Spleen (tissue), 11 donors: Measurements from ENCODE around the gene TMTC2. TPM values are rescaled to one million over a fixed set of nuclear protein-coding genes. Genes with fewer than 3 reads are reported as not detected.

Experiments
- DNase-seq: peaks from one replicate; pipeline ENCODE4 v3.0.0-alpha.2; 2020
- H3K27ac ChIP-seq, 8 donors: fragments of 200-600 bp; sonication (generic) in 7 of 8; 1 replicate in 4 of 8; 2 replicates in 4 of 8; pipeline versions ENCODE4 v1.5.0 to v1.8.0; 2016 to 2021; ENCODE audit warnings: inconsistent platforms in 4 of 8, mild to moderate bottlenecking in 4 of 8, moderate library complexity in 1 of 8
- H3K27me3 ChIP-seq, 7 donors: fragments of 200-600 bp; sonication (generic) in 6 of 7; replicated peaks in 1 of 7; 1 replicate in 4 of 7; 2 replicates in 3 of 7; pipeline versions ENCODE4 v1.5.0 to v1.8.0; 2016 to 2021; ENCODE audit warnings: inconsistent platforms in 3 of 7, mild to moderate bottlenecking in 1 of 7
- H3K36me3 ChIP-seq, 6 donors: fragments of 200-600 bp; sonication (generic) in 5 of 6; 1 replicate in 4 of 6; 2 replicates in 2 of 6; pipeline versions ENCODE4 v1.5.0 to v1.8.0; 2016 to 2021; ENCODE audit warnings: inconsistent platforms in 2 of 6
- H3K4me1 ChIP-seq, 6 donors: fragments of 200-600 bp; sonication (generic) in 5 of 6; 1 replicate in 3 of 6; 2 replicates in 3 of 6; pipeline versions ENCODE4 v1.5.0 to v1.8.0; 2016 to 2021; ENCODE audit warnings: inconsistent platforms in 3 of 6
- H3K4me3 ChIP-seq, 8 donors: fragments of 200-600 bp; sonication (generic) in 7 of 8; 1 replicate in 4 of 8; 2 replicates in 4 of 8; pipeline versions ENCODE4 v1.5.0 to v1.8.0; 2016 to 2021; ENCODE audit warnings: inconsistent platforms in 4 of 8, mild to moderate bottlenecking in 4 of 8, moderate library complexity in 2 of 8
- H3K9me3 ChIP-seq, 8 donors: fragments of 200-600 bp; sonication (generic) in 7 of 8; 1 replicate in 4 of 8; 2 replicates in 4 of 8; pipeline versions ENCODE4 v1.5.0 to v1.8.0; 2016 to 2021; ENCODE audit warnings: inconsistent platforms in 4 of 8
- POLR2A ChIP-seq, 3 donors: fragments of 450-650 bp; IDR thresholded peaks; one replicate each; pipeline ENCODE4 v1.5.1; 2017; ENCODE audit warnings: antibody characterized with exemption in 3 of 3, mild to moderate bottlenecking in 1 of 3
- POLR2AphosphoS5 ChIP-seq, 3 donors: sonication (generic); formaldehyde crosslinking; IDR thresholded peaks; one replicate each; pipeline ENCODE4 v1.5.1; 2017; ENCODE audit warnings: antibody characterized with exemption in 3 of 3
- WGBS, 5 donors: extraction: QIAGEN DNeasy Blood & Tissue Kit in 3 of 5; methylation state at CpG; one replicate each; pipeline versions ENCODE4 v1.1.5 to v1.1.7; 2013 to 2018; 5-methylcytosine and 5-hydroxymethylcytosine counted together
- intact Hi-C: fragments of 100-400 bp; cut with DNase I; formaldehyde crosslinking; loops from one replicate; pipeline ENCODE4 v1.15.0; 2023; ENCODE audit warnings: low total_unique reads
- polyA plus RNA-seq, 3 donors: library from polyadenylated mRNA; stranded (reverse); fragments of 200-250 nt; gene quantifications; one replicate each; pipeline ENCODE4 v1.2.1, GENCODE V29; 2013
- total RNA-seq, 7 donors: library from RNA; depleted of rRNA in 3 of 7; stranded (reverse); fragments of >200 nt in 3 of 7; fragmentation: NEBNext Ultra II Directional in 4 of 7; extraction: Animal tissue kit (Norgen Biotek cat#: 25700) in 4 of 7; gene quantifications; one replicate each; pipeline versions ENCODE4 v1.1.0 to v1.2.1, GENCODE V29; 2016 to 2021
- TF ChIP-seq, protein P1 (sequence below), 11 experiments: fragments of 200-600 bp in 7 of 11; fragments of 450-650 bp in 4 of 11; sonication (generic) in 4 of 11; IDR thresholded peaks in 8 of 11; conservative IDR thresholded peaks in 3 of 11; 1 replicate in 7 of 11; 2 replicates in 4 of 11; pipeline versions ENCODE4 v1.4.0 to v1.8.0; 2016 to 2021; ENCODE audit warnings: antibody characterized with exemption in 11 of 11, inconsistent platforms in 4 of 11, mild to moderate bottlenecking in 1 of 11
- donor health status: healthy with polysubstance abuse.
- donor health status: DM: no; HTN: no; CAD: no; lungs with moderate emphysema.
- donor health status: DM: no; HTN: no; CAD: no.
- donor health status: Bipolar disorder and iron deficiency.
- donor health status: healthy.
- donor health status: DM: no; HTN: no; CAD: no.
- donor health status: DM: yes; HTN: yes; CAD: no.

Gene TMTC2
- total and polyA plus RNA-seq, 10 donors = 0.74 to 8.5 (median 4.0) TPM

DNA sequence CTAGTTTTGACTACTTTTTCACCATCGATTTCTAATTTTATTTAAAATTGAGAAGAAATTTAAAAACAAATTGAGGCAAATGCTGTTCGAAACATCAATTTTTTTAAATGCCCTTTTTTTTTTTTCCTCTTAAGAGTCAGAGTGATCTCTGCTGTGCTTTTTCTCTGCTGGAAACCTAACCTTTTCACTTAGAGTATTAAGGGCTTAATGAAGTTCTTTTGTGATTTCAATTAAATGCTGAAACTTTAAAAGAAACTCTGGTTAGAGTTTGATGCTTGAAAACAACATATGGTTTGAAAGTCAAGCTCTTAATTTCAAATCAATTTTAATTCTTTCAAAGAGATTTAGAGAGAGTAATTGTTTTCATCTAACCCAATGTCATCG, 171.8 kb downstream of the TMTC2 start:
- no peak overlapping the region for H3K4me3 ChIP-seq
- peaks cover 0 to 4% (median 0%) of the 10 kb centered on the region in 6 donors for H3K36me3 ChIP-seq
- DNase-seq = no peak
- WGBS, 5 donors = 89 to 99% (median 95%) methylated on average over 3 of the region's 3 CpGs
- H3K4me1 ChIP-seq = no peaks in the 10 kb centered on the region
- no peak overlapping the region for H3K27ac ChIP-seq
- no peaks in the 10 kb centered on the region for H3K27me3 ChIP-seq
- intact Hi-C loops = no loop called here
- no peaks in the 10 kb centered on the region for H3K9me3 ChIP-seq
- TF ChIP-seq POLR2AphosphoS5 (IDR thresholded peaks at IDR 0.05) = no peak
- TF ChIP-seq POLR2A (IDR thresholded peaks at IDR 0.05) = no peak
- TF ChIP-seq, protein P1, sequence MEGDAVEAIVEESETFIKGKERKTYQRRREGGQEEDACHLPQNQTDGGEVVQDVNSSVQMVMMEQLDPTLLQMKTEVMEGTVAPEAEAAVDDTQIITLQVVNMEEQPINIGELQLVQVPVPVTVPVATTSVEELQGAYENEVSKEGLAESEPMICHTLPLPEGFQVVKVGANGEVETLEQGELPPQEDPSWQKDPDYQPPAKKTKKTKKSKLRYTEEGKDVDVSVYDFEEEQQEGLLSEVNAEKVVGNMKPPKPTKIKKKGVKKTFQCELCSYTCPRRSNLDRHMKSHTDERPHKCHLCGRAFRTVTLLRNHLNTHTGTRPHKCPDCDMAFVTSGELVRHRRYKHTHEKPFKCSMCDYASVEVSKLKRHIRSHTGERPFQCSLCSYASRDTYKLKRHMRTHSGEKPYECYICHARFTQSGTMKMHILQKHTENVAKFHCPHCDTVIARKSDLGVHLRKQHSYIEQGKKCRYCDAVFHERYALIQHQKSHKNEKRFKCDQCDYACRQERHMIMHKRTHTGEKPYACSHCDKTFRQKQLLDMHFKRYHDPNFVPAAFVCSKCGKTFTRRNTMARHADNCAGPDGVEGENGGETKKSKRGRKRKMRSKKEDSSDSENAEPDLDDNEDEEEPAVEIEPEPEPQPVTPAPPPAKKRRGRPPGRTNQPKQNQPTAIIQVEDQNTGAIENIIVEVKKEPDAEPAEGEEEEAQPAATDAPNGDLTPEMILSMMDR (IDR thresholded peaks at IDR 0.05 in 8 of 11, conservative IDR thresholded peaks at IDR 0.05 in 3 of 11) = no peak

DNA sequence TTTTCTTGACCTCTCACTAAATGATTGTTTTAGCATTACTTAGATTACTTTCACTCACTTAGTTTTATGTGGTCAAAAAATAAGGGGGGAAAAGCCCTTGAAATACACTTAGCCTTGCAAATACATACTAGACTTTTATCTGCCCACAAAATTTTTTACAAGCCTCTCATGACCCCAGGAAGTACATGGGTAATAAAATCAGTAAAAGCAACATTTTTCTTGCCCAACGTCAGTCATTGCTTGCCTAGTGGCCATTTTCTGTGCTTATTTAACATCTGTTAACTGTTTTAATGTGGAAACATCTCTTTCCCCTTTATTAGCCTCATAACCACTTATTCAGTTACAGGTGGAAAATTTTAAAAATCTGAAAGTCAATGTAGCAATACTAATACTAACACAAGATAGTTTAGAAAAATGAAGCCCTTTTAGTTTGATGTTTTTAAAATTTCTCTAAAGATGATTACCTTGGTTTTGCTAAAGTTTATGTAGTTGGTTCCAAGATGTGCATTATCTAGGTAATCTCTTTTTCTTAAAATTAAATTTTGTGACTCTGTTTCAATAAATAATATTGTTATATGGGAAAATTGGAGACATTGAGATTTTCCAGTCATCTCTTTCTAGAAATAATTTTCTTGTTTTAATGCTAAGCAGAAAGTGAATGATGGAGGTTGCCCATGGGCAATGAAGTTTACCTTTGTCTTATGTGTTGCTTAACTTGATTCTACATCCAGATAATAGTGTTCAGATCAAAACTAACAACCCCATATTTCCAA, 175.5 kb downstream of the TMTC2 start:
- no peak for TF ChIP-seq POLR2A (IDR thresholded peaks at IDR 0.05)
- TF ChIP-seq POLR2AphosphoS5 (IDR thresholded peaks at IDR 0.05) = no peak
- TF ChIP-seq, protein P1 (IDR thresholded peaks at IDR 0.05 in 8 of 11, conservative IDR thresholded peaks at IDR 0.05 in 3 of 11) = no peak
- Histone ChIP-seq H3K9me3 (no peaks in the 10 kb centered on the region), H3K4me1 (no peaks in the 10 kb centered on the region), H3K36me3 (peaks cover 0 to 3% (median 0%) of the 10 kb centered on the region in 6 donors), H3K27me3 (no peaks in the 10 kb centered on the region), H3K4me3 (no peak overlapping the region), H3K27ac (no peak overlapping the region)
- intact Hi-C loops = no loop called here
- 40 to 53% (median 46%) methylated on average over 1 of the region's 1 CpG for WGBS, 5 donors
- no peak for DNase-seq

DNA sequence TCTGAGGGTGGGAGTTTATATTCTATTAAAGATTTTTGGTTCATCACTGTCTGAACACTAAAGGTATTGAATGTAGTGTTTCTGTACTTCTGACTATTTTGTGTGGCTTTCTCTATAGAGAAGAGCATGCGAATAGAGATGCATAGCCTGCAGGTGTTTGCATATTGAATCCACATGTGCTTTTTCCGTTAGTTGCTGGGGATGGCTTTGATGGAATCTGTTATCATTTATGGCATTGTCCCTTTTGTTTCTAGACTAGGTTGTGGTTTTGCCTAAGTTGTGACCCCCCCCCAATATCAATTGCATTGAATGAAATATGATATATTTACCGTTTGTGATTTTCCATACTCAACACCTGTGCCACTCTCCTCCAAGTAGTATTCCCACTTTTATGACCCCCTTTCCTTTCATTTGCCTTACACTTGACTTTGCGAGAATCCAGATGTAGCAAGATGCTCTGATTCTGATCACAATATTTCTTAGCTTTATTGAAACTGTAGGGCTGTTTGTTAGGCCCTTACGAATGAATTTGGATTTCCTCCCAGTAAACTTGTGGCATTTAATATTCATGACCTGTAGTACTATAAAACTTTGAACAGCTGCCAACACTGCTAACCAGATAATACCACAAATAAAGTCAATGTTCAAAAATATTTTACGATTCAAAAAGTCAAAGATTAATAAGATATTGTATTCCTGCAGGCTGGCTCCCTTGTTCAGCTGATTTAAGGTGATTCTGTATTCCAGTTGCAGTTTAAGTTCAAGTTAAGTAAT, 176.4 kb downstream of the TMTC2 start:
- Histone ChIP-seq H3K27ac (no peak overlapping the region), H3K9me3 (no peaks in the 10 kb centered on the region), H3K4me1 (no peaks in the 10 kb centered on the region), H3K4me3 (no peak overlapping the region), H3K36me3 (no peaks in the 10 kb centered on the region), H3K27me3 (no peaks in the 10 kb centered on the region)
- TF ChIP-seq, protein P1 (IDR thresholded peaks at IDR 0.05 in 8 of 11, conservative IDR thresholded peaks at IDR 0.05 in 3 of 11) = no peak
- TF ChIP-seq POLR2A (IDR thresholded peaks at IDR 0.05) = no peak
- TF ChIP-seq POLR2AphosphoS5 (IDR thresholded peaks at IDR 0.05) = no peak
- intact Hi-C loops = no loop called here
- 82 to 91% (median 89%) methylated on average over 6 of the region's 6 CpGs for WGBS, 5 donors
- no peak for DNase-seq

GRCh38 chr12:82866227-82866775, 179.6 kb downstream of the TMTC2 start:
- H3K4me3 ChIP-seq = no peak overlapping the region
- no peaks in the 10 kb centered on the region for H3K27me3 ChIP-seq
- H3K36me3 ChIP-seq = no peaks in the 10 kb centered on the region
- DNase-seq = no peak
- 93 to 96% (median 96%) methylated on average over 4 of the region's 4 CpGs for WGBS, 5 donors
- no peak overlapping the region for H3K27ac ChIP-seq
- H3K9me3 ChIP-seq = no peaks in the 10 kb centered on the region
- intact Hi-C loops = no loop called here
- TF ChIP-seq, protein P1 (IDR thresholded peaks at IDR 0.05 in 8 of 11, conservative IDR thresholded peaks at IDR 0.05 in 3 of 11) = no peak
- TF ChIP-seq POLR2AphosphoS5 (IDR thresholded peaks at IDR 0.05) (no peak), POLR2A (IDR thresholded peaks at IDR 0.05) (no peak)
- peaks cover 0 to 5% (median 0%) of the 10 kb centered on the region in 6 donors for H3K4me1 ChIP-seq
